H1 (cell line): ENCODE data around the gene APOM. TPM values are rescaled to one million over a fixed set of nuclear protein-coding genes. Genes with fewer than 3 reads are reported as not detected.

Experiments used
- ASH2L ChIP-seq: fragments of 200-600, 300-600 bp; sonication (generic); IDR thresholded peaks from one replicate; pipeline ENCODE4 v1.7.1; 2017; ENCODE audit warnings: low read length
- BRCA1 ChIP-seq: IDR thresholded peaks from 2 replicates; pipeline ENCODE4 v1.6.1; 2012; ENCODE audit warnings: low read depth, low read length, improper control_type of control experiment
- CHD7 ChIP-seq: fragments of 300-600 bp; sonication (generic); IDR thresholded peaks from 2 replicates; pipeline ENCODE4 v1.7.1; 2012; ENCODE audit warnings: low read length, moderate library complexity, mild to moderate bottlenecking, inconsistent platforms; ENCODE audit not compliant: insufficient replicate concordance
- EZH2 ChIP-seq: fragments of 200-600 bp; sonication (generic); IDR thresholded peaks from 2 replicates; pipeline ENCODE4 v1.7.1; 2012; ENCODE audit warnings: low read depth, mild to moderate bottlenecking, moderate library complexity, low read length, inconsistent platforms; ENCODE audit not compliant: severe bottlenecking
- HDAC6 ChIP-seq: IDR thresholded peaks from one replicate; pipeline ENCODE4 v1.7.1; 2012; ENCODE audit warnings: low read depth, mild to moderate bottlenecking, inconsistent platforms, low read length, moderate library complexity
- PHF8 ChIP-seq: fragments of 200-600 bp; sonication (generic); conservative IDR thresholded peaks from 2 replicates; pipeline ENCODE4 v1.7.1; 2012; ENCODE audit warnings: low read depth, mild to moderate bottlenecking, inconsistent platforms, low read length, moderate library complexity
- RAD21 ChIP-seq, 2 experiments: IDR thresholded peaks in 1 of 2; conservative IDR thresholded peaks in 1 of 2; 2 replicates each; pipeline ENCODE4 v1.6.1; 2011; ENCODE audit warnings: low read depth in 2 of 2, low read length in 2 of 2, improper control_type of control experiment in 1 of 2, inconsistent platforms in 1 of 2, mild to moderate bottlenecking in 1 of 2, moderate library complexity in 1 of 2
- SP4 ChIP-seq: IDR thresholded peaks from 2 replicates; pipeline ENCODE4 v1.6.1; 2012; ENCODE audit warnings: low read length, inconsistent platforms
- SUZ12 ChIP-seq: fragments of 200-600 bp; sonication (generic); IDR thresholded peaks from 2 replicates; pipeline ENCODE4 v1.6.1; 2012; ENCODE audit warnings: mild to moderate bottlenecking, inconsistent platforms, low read length, moderate library complexity, mixed read lengths
- TAF7 ChIP-seq: optimal IDR thresholded peaks from 2 replicates; pipeline ENCODE3; 2011; ENCODE audit warnings: low read depth, mild to moderate bottlenecking, inconsistent platforms, low read length, moderate library complexity, borderline replicate concordance
- polyA plus RNA-seq, 7 experiments: library from polyadenylated mRNA; depleted of rRNA in 3 of 7; stranded (reverse) in 5 of 7; unstranded in 2 of 7; fragments of >200 nt in 5 of 7; fragments of 200-250 nt in 2 of 7; gene quantifications; 1 replicate in 5 of 7; 2 replicates in 1 of 7; 4 replicates in 1 of 7; pipeline versions ENCODE4 v1.2.1 to v1.2.3, GENCODE V29; 2011 to 2013; ENCODE audit warnings: missing spikeins in 2 of 7, mixed read lengths in 2 of 7
- total RNA-seq: library from RNA; stranded (reverse); fragmentation: NEBNext Ultra II Directional; extraction: Animal tissue kit (Norgen Biotek cat#: 25700); gene quantifications from 2 replicates; pipeline ENCODE4 v1.2.1, GENCODE V29; 2021

APOM gene
- total and polyA plus RNA-seq, 2 of the 8 experiments (the other 6 are each of a cell fraction or from before 2014, with no cell fraction given) = 3.4 to 12.0 TPM

- TF ChIP-seq CHD7 (no peak), ASH2L (no peak), SUZ12 (no peak), PHF8 (no peak), TAF7 (no peak), SP4 (no peak), BRCA1 (no peak), EZH2 (no peak), HDAC6 (no peak), RAD21 (IDR thresholded peaks at IDR 0.05 in 1 of 2, conservative IDR thresholded peaks at IDR 0.05 in 1 of 2; ENCODE audit: low read depth in 2 of 2, low read length in 2 of 2) (no peak)
These were observed 22.3 kb downstream of the APOM start (continued) for GRCh38 chr6:31677955-31678354.
